ENCODE data around the gene ALDH4A1.

DNA sequence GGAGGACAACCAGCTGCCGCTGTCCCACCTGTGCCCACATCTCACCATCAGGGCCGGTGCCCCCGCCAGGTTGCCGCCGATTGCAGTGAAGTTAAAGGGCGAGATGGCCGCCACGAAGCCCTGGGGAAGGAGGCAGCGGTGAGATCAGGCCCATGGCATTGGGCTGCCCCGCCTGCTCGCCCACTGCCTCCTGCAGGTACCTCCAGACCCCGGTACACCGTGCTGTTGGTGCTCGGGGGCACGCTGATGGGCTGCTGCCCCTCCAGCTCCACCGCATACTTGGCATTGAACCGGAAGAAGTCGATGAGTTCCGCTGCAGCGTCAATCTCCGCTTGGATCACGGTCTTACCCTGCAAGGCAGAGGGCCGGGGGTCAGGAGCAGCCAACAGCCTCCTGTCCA lies 19.3 kb downstream of the ALDH4A1 start:
- TF ChIP-seq, protein P1, sequence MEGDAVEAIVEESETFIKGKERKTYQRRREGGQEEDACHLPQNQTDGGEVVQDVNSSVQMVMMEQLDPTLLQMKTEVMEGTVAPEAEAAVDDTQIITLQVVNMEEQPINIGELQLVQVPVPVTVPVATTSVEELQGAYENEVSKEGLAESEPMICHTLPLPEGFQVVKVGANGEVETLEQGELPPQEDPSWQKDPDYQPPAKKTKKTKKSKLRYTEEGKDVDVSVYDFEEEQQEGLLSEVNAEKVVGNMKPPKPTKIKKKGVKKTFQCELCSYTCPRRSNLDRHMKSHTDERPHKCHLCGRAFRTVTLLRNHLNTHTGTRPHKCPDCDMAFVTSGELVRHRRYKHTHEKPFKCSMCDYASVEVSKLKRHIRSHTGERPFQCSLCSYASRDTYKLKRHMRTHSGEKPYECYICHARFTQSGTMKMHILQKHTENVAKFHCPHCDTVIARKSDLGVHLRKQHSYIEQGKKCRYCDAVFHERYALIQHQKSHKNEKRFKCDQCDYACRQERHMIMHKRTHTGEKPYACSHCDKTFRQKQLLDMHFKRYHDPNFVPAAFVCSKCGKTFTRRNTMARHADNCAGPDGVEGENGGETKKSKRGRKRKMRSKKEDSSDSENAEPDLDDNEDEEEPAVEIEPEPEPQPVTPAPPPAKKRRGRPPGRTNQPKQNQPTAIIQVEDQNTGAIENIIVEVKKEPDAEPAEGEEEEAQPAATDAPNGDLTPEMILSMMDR (IDR thresholded peaks at IDR 0.05), result no peak
- TF ChIP-seq ETV6 (CRISPR knock-in tag; IDR thresholded peaks at IDR 0.05) (no peak), RELA (CRISPR knock-in tag; IDR thresholded peaks at IDR 0.05; ENCODE audit: borderline replicate concordance) (no peak), ATF1 (CRISPR knock-in tag; IDR thresholded peaks at IDR 0.05) (no peak), ZNF121 (CRISPR knock-in tag; IDR thresholded peaks at IDR 0.05) (no peak), ZNF317 (CRISPR knock-in tag; IDR thresholded peaks at IDR 0.05; ENCODE audit: borderline replicate concordance, low read depth) (no peak), SMAD3 (CRISPR knock-in tag; IDR thresholded peaks at IDR 0.05; ENCODE audit: borderline replicate concordance) (no peak), ZNF263 (CRISPR knock-in tag; IDR thresholded peaks at IDR 0.05; ENCODE audit: low read depth) (no peak)
- TF ChIP-seq, protein P2, sequence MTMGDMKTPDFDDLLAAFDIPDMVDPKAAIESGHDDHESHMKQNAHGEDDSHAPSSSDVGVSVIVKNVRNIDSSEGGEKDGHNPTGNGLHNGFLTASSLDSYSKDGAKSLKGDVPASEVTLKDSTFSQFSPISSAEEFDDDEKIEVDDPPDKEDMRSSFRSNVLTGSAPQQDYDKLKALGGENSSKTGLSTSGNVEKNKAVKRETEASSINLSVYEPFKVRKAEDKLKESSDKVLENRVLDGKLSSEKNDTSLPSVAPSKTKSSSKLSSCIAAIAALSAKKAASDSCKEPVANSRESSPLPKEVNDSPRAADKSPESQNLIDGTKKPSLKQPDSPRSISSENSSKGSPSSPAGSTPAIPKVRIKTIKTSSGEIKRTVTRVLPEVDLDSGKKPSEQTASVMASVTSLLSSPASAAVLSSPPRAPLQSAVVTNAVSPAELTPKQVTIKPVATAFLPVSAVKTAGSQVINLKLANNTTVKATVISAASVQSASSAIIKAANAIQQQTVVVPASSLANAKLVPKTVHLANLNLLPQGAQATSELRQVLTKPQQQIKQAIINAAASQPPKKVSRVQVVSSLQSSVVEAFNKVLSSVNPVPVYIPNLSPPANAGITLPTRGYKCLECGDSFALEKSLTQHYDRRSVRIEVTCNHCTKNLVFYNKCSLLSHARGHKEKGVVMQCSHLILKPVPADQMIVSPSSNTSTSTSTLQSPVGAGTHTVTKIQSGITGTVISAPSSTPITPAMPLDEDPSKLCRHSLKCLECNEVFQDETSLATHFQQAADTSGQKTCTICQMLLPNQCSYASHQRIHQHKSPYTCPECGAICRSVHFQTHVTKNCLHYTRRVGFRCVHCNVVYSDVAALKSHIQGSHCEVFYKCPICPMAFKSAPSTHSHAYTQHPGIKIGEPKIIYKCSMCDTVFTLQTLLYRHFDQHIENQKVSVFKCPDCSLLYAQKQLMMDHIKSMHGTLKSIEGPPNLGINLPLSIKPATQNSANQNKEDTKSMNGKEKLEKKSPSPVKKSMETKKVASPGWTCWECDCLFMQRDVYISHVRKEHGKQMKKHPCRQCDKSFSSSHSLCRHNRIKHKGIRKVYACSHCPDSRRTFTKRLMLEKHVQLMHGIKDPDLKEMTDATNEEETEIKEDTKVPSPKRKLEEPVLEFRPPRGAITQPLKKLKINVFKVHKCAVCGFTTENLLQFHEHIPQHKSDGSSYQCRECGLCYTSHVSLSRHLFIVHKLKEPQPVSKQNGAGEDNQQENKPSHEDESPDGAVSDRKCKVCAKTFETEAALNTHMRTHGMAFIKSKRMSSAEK (CRISPR knock-in tag; IDR thresholded peaks at IDR 0.05; ENCODE audit: borderline replicate concordance), result no peak
- TF ChIP-seq, protein P3, sequence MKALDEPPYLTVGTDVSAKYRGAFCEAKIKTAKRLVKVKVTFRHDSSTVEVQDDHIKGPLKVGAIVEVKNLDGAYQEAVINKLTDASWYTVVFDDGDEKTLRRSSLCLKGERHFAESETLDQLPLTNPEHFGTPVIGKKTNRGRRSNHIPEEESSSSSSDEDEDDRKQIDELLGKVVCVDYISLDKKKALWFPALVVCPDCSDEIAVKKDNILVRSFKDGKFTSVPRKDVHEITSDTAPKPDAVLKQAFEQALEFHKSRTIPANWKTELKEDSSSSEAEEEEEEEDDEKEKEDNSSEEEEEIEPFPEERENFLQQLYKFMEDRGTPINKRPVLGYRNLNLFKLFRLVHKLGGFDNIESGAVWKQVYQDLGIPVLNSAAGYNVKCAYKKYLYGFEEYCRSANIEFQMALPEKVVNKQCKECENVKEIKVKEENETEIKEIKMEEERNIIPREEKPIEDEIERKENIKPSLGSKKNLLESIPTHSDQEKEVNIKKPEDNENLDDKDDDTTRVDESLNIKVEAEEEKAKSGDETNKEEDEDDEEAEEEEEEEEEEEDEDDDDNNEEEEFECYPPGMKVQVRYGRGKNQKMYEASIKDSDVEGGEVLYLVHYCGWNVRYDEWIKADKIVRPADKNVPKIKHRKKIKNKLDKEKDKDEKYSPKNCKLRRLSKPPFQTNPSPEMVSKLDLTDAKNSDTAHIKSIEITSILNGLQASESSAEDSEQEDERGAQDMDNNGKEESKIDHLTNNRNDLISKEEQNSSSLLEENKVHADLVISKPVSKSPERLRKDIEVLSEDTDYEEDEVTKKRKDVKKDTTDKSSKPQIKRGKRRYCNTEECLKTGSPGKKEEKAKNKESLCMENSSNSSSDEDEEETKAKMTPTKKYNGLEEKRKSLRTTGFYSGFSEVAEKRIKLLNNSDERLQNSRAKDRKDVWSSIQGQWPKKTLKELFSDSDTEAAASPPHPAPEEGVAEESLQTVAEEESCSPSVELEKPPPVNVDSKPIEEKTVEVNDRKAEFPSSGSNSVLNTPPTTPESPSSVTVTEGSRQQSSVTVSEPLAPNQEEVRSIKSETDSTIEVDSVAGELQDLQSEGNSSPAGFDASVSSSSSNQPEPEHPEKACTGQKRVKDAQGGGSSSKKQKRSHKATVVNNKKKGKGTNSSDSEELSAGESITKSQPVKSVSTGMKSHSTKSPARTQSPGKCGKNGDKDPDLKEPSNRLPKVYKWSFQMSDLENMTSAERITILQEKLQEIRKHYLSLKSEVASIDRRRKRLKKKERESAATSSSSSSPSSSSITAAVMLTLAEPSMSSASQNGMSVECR (CRISPR knock-in tag; IDR thresholded peaks at IDR 0.05; ENCODE audit: borderline replicate concordance), result no peak
- TF ChIP-seq, protein P4, sequence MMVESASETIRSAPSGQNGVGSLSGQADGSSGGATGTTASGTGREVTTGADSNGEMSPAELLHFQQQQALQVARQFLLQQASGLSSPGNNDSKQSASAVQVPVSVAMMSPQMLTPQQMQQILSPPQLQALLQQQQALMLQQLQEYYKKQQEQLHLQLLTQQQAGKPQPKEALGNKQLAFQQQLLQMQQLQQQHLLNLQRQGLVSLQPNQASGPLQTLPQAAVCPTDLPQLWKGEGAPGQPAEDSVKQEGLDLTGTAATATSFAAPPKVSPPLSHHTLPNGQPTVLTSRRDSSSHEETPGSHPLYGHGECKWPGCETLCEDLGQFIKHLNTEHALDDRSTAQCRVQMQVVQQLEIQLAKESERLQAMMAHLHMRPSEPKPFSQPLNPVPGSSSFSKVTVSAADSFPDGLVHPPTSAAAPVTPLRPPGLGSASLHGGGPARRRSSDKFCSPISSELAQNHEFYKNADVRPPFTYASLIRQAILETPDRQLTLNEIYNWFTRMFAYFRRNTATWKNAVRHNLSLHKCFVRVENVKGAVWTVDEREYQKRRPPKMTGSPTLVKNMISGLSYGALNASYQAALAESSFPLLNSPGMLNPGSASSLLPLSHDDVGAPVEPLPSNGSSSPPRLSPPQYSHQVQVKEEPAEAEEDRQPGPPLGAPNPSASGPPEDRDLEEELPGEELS (CRISPR knock-in tag; IDR thresholded peaks at IDR 0.05), result no peak
- TF ChIP-seq, protein P5, sequence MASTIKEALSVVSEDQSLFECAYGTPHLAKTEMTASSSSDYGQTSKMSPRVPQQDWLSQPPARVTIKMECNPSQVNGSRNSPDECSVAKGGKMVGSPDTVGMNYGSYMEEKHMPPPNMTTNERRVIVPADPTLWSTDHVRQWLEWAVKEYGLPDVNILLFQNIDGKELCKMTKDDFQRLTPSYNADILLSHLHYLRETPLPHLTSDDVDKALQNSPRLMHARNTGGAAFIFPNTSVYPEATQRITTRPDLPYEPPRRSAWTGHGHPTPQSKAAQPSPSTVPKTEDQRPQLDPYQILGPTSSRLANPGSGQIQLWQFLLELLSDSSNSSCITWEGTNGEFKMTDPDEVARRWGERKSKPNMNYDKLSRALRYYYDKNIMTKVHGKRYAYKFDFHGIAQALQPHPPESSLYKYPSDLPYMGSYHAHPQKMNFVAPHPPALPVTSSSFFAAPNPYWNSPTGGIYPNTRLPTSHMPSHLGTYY (CRISPR knock-in tag; IDR thresholded peaks at IDR 0.05), result no peak
- TF ChIP-seq, protein P6, sequence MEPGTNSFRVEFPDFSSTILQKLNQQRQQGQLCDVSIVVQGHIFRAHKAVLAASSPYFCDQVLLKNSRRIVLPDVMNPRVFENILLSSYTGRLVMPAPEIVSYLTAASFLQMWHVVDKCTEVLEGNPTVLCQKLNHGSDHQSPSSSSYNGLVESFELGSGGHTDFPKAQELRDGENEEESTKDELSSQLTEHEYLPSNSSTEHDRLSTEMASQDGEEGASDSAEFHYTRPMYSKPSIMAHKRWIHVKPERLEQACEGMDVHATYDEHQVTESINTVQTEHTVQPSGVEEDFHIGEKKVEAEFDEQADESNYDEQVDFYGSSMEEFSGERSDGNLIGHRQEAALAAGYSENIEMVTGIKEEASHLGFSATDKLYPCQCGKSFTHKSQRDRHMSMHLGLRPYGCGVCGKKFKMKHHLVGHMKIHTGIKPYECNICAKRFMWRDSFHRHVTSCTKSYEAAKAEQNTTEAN (CRISPR knock-in tag; IDR thresholded peaks at IDR 0.05), result no peak
